Central memory CD8-positive, alpha-beta T cell (primary cell): ENCODE results near the gene MRPS5.

Experiments used
- ATAC-seq: fragments of 150-1000 bp; cut with Tn5 transposase; replicated peaks from 2 replicates; pipeline ENCODE4 v1.10.0; 2022; ENCODE audit warnings: mild to moderate bottlenecking, moderate FRiP score, moderate number of reproducible peaks; ENCODE audit not compliant: poor library complexity, severe bottlenecking; ENCODE audit errors: extremely low read depth
- DNase-seq, 2 donors: peaks; one replicate each; pipeline ENCODE4 v3.0.0; 2021; ENCODE audit warnings: low spot score in 2 of 2
- H3K27ac Mint-ChIP-seq: one replicate; pipeline ENCODE4 v1.8.0; 2022; ENCODE audit warnings: low read depth, mild to moderate bottlenecking, moderate library complexity, mixed read lengths
- H3K27me3 Mint-ChIP-seq: one replicate; pipeline ENCODE4 v1.8.0; 2022; ENCODE audit warnings: mixed read lengths
- H3K36me3 Mint-ChIP-seq: one replicate; pipeline ENCODE4 v1.8.0; 2022; ENCODE audit warnings: mild to moderate bottlenecking, moderate library complexity, mixed read lengths; ENCODE audit not compliant: insufficient read depth
- H3K4me1 Mint-ChIP-seq: one replicate; pipeline ENCODE4 v1.8.0; 2022; ENCODE audit warnings: mixed read lengths
- H3K4me3 Mint-ChIP-seq: one replicate; pipeline ENCODE4 v1.8.0; 2022; ENCODE audit warnings: mild to moderate bottlenecking, moderate library complexity, mixed read lengths
- H3K9me3 Mint-ChIP-seq: one replicate; pipeline ENCODE4 v1.8.0; 2022; ENCODE audit warnings: mixed read lengths

The MRPS5 gene

DNA sequence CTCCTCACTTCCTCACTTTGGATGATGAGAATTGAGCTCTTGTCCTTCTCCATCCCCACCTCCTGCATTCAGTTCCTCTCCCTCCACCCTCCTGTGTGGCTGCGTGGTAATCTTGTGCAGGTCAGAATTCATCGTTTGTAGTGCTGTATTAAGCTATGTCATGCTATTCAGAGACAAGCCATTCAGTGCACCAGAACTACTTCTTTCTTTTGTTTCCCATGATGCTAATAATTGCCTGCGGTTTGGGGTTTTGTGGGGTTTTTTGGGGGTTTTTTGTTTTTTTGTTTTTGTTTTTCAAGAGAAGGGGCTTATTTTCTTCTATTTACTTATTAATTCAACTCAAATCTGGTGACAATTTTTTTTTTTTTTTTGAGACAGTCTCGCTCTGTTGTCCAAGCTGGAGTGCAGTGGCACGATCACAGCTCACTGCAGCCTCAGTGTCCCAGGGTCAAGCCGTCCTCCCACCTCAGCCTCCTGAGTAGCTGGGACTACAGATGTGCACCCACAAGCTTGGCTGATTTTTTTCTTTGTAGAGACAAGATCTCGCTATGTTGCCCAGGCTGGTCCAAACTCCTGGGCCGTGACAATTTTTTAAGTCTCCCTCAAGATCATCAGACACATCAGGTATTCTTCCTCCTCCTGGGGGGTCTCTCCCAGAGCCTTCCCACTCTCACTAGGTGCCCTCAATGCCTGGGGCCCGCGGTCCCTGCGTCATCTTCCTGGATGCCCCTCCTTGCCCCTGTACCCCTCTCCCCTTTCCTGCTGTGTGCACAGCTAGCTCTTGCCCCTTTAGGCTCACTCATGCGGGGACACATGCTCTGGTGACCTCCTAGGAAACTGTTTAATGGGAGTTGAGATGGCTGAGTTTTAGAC is 58.3 kb downstream of the MRPS5 start:
- H3K36me3 Mint-ChIP-seq, result no peaks in the 10 kb centered on the region
- H3K4me3 Mint-ChIP-seq, result no peak overlapping the region
- no peak for DNase-seq
- ATAC-seq, result no peak
- H3K27me3 Mint-ChIP-seq, result peaks cover 48% of the 10 kb centered on the region
- H3K27ac Mint-ChIP-seq, result no peak overlapping the region
- H3K9me3 Mint-ChIP-seq, result no peaks in the 10 kb centered on the region
- peaks cover 11% of the 10 kb centered on the region for H3K4me1 Mint-ChIP-seq

DNA sequence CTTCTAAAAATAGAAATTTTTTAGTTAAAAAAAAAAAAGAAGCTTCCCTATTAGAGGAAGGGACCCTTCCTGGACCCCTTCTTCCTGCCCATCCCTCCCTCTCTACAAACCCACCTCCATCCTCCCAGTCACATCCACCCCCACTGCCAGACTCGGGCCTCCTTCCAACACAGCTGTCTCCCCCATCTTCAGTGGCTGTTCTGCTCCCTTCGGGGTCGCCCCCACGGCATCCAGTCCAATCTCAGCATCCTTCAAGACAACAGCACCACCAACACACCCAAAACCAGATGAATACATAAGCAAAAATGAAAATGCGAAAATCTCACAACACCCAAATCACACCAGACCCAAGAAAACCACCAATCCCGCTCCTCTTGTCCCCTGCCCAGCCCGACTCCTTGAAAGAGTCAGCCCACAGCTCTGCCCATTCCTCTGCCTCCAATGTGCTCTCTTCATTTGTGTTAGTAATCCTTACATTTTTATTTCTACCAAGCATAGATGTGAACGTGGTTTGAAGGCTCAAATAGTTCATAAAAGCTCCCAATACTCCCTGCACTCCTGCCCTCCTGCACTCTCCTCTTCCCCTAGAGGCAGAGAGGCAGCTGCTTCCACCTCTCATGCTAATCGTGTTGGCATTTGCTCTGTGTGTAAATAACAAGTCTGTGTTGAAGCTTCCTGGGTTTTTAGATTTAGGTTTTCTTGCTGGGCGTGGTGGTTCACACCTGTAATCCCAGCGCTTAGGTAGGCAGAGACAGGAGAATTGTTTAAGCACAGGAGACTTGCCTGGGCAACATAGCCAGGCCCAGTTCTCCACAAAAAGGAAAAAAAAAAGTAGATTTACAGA is 59.1 kb downstream of the MRPS5 start:
- DNase-seq, result no peak
- no peak overlapping the region for H3K4me3 Mint-ChIP-seq
- H3K4me1 Mint-ChIP-seq, result peaks cover 11% of the 10 kb centered on the region
- H3K27ac Mint-ChIP-seq, result no peak overlapping the region
- H3K27me3 Mint-ChIP-seq, result peaks cover 53% of the 10 kb centered on the region
- H3K9me3 Mint-ChIP-seq, result no peaks in the 10 kb centered on the region
- no peak for ATAC-seq
- peaks cover 1% of the 10 kb centered on the region for H3K36me3 Mint-ChIP-seq

DNA sequence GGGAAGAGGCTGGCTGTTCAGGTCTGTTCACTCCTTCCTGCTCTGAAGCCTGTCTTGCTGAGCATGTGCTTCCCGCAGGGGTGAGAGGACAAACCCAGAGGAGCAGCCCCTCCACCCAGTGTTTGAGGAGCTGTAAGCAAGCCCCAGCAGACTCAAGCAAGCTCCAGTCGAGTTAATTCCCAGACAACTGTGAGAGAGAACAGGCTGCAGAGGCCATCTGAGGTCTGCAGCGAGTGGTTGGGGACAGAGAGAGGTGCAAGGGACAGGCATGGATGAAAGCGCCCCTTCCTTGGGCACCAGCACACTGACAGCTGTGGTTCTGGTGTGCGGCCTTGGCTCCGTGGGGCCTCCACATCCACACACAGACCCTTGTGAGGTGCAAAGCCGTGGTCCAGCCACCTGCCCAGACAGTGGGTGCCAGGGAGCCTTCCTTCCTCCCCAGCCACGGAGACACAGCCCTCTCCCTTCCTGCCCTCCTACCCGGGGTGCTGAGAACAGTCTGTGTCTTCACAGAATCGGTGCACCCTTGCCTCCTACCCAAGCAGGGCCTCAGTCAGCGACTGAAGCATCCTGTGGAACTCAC is 59.9 kb downstream of the MRPS5 start:
- Mint-ChIP-seq H3K4me1 (peaks cover 11% of the 10 kb centered on the region), H3K9me3 (no peaks in the 10 kb centered on the region), H3K4me3 (no peak overlapping the region), H3K27me3 (peaks cover 58% of the 10 kb centered on the region), H3K36me3 (peaks cover 1% of the 10 kb centered on the region), H3K27ac (no peak overlapping the region)
- ATAC-seq (no peak), DNase-seq (no peak)

DNA sequence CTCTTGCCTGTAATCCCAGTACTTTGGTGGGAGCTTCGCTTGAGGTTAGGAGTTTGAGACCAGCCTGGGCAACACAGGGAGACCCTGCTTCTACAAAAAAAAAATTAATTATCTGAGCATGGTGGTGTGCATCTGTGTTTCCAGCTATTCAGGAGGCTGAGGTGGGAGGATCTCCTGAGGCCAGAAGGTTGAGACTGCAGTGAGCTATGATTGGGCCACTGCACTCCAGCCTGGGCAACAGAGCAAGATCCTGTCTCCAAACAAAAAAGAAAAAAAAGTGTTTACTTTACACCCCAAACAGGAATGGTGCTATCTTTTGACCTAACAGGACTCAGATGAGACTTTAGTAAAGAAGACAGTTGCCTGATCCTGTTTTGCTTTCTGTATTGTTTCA is 60.5 kb downstream of the MRPS5 start:
- Mint-ChIP-seq H3K4me1 (peaks cover 11% of the 10 kb centered on the region), H3K27ac (no peak overlapping the region), H3K27me3 (peaks cover 64% of the 10 kb centered on the region)

GRCh38 chr2:95060446-95061118 is 61.0 kb downstream of the MRPS5 start:
- H3K9me3 Mint-ChIP-seq, result no peaks in the 10 kb centered on the region
- no peak for ATAC-seq
- no peak for DNase-seq
- H3K36me3 Mint-ChIP-seq, result peaks cover 1% of the 10 kb centered on the region
- no peak overlapping the region for H3K4me3 Mint-ChIP-seq
- peaks cover 69% of the 10 kb centered on the region for H3K27me3 Mint-ChIP-seq
- H3K27ac Mint-ChIP-seq, result no peak overlapping the region
- peaks cover 11% of the 10 kb centered on the region for H3K4me1 Mint-ChIP-seq

More for the DNA sequence above, 60.5 kb downstream of the MRPS5 start:
- DNase-seq, result no peak
- no peak for ATAC-seq
- H3K4me3 Mint-ChIP-seq, result no peak overlapping the region
- peaks cover 1% of the 10 kb centered on the region for H3K36me3 Mint-ChIP-seq
- no peaks in the 10 kb centered on the region for H3K9me3 Mint-ChIP-seq

DNA sequence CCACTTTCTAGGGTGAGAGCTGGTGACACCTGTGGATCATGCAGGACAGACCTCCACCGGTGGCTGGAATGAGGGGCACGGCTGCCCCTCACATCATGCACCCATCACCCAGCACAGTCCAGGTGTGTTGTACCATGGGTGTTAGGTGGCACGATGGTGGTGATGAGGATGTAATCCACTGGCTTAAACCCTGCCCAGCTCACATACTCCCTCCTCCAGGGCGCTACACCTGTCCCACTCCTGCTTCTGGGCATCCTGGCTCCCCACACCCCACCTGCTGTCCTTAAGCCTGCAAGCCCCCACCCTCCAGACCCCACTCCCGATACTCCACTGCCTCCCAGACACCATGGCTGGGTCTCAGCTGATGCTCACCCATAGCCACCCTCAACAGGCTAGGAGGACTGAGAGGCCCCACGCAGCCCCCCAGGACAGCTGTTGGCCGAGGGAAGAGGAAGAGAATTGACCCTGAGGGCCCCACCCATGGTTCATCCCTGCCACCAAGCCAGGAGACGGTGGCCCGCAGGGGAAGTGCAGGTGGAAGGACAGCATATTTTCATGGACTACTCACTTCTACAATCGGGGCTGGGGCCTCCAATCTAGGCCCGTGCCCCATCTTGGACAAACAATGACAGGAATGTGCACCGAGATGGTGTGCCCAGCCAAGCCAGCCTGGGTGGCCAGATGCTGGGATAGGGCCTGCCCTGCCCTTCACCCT is 61.8 kb downstream of the MRPS5 start:
- no peak for ATAC-seq
- Mint-ChIP-seq H3K4me3 (no peak overlapping the region), H3K27me3 (peaks cover 69% of the 10 kb centered on the region), H3K4me1 (peaks cover 11% of the 10 kb centered on the region), H3K9me3 (no peaks in the 10 kb centered on the region), H3K27ac (no peak overlapping the region), H3K36me3 (peaks cover 1% of the 10 kb centered on the region)
- no peak for DNase-seq

- Mint-ChIP-seq H3K4me3 (no peak overlapping the region), H3K27ac (no peak overlapping the region), H3K4me1 (peaks cover 11% of the 10 kb centered on the region), H3K9me3 (no peaks in the 10 kb centered on the region), H3K36me3 (peaks cover 1% of the 10 kb centered on the region), H3K27me3 (peaks cover 68% of the 10 kb centered on the region)
- DNase-seq, result no peak
- ATAC-seq, result no peak
These were observed 62.5 kb downstream of the MRPS5 start for GRCh38 chr2:95058989-95059641.

- H3K36me3 Mint-ChIP-seq, result peaks cover 1% of the 10 kb centered on the region
- no peak for ATAC-seq
- peaks cover 11% of the 10 kb centered on the region for H3K4me1 Mint-ChIP-seq
These were observed 63.1 kb downstream of the MRPS5 start for GRCh38 chr2:95058466-95058988.

DNA sequence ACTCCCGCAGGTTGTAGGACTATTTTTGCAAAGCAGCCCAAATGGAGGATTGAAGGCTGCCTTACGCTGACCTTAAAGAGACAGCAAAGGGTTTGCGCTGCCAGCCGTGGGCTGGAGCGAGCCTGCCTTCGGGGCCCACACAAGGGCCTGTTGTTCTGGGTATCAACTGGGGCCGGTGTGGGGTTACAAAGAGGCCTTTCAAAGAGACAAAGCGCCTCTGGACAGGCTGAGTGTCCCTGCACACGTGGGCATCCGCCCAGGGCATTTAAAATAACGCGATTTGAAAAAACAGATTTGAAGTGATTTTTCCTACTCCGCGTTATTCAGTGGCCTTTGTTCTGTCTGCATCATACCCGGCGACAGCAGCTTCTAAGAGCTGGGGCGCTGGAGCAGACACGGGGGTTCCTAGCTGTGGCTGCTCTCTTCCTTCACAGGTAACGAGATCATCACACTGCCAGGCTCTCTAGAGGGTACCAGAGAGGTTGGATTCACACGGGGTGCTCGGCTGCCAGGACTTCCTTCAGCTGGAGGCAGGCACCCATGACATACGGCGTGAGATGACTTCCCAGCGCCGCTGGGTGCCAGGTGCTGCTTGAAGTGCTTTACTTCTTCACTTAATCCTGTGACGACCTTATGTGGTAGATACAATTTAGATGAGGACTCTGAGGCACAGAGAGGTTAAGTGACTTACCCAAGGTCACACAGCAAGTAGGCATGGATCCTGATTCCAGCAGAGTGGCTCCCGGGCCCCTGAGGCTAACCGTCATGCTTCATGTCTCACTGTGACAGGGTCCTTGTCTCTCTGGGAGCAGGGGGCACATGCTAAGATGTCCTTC is 63.9 kb downstream of the MRPS5 start:
- Mint-ChIP-seq H3K9me3 (no peaks in the 10 kb centered on the region), H3K27me3 (peaks cover 54% of the 10 kb centered on the region), H3K4me3 (no peak overlapping the region), H3K27ac (no peak overlapping the region), H3K36me3 (peaks cover 3% of the 10 kb centered on the region), H3K4me1 (peaks cover 6% of the 10 kb centered on the region)
- ATAC-seq, result no peak
- no peak for DNase-seq

More at GRCh38 chr2:95058466-95058988, 63.1 kb downstream of the MRPS5 start:
- peaks cover 62% of the 10 kb centered on the region for H3K27me3 Mint-ChIP-seq
- H3K4me3 Mint-ChIP-seq, result no peak overlapping the region
- H3K27ac Mint-ChIP-seq, result no peak overlapping the region
- H3K9me3 Mint-ChIP-seq, result no peaks in the 10 kb centered on the region
- DNase-seq, result no peak

DNA sequence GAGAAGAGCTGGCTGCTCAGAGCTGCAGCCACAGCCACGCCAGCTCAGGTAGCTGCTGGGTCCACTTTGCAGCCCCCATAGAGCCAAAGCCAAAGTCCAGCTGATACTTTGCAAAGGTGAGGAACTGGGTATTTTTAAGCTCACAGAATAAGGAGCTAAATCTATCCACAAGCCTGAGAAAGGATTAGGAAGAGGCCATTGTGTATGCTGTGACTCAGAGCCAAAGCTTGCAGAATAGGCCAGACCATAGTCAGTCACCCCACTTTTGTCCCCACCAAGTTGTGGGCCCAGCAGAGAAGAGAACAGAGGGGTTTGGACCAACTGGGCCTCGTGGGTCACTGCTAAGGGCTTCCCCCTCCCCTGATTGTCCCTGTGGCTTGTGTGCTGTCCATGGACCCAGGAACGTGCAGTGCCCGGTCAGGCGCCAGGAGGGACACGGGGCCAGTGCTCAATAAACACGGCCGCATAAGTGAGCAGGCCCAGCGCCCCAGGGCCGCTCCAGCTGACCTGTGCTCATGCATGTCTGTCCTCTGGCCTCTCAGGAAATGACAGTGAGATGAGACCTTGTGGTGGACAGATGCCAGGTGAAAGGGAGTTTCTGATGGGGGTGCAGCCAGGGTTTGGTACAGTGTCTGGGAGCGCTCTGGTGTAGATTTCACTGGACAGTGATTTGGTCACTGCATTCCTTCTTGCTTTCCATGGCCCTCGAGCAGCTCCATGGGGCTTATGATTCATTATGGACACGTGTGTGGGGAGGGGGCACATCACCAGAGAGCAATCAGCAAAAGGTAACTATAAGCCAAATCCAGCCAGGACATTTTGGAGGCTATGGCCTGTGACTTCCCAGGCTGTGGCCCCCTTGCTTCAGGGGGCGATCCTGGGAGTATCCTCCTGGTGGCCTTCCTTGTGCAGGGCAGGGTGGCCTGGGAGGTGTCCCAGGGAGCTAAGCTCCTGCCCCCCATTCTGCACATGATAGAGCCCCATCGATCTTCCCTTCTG is 64.8 kb downstream of the MRPS5 start:
- Mint-ChIP-seq H3K4me1 (no peaks in the 10 kb centered on the region), H3K27me3 (peaks cover 47% of the 10 kb centered on the region), H3K36me3 (peaks cover 3% of the 10 kb centered on the region), H3K27ac (no peak overlapping the region), H3K4me3 (no peak overlapping the region), H3K9me3 (no peaks in the 10 kb centered on the region)
- ATAC-seq (no peak), DNase-seq (no peak)
